PFSK-1 (cell line): ENCODE results near the gene NAP1L4.

Source experiments
- FOXP2 ChIP-seq: optimal IDR thresholded peaks from 2 replicates; pipeline ENCODE3; 2011; ENCODE audit warnings: borderline replicate concordance, control low read depth, inconsistent platforms; ENCODE audit not compliant: insufficient read depth; ENCODE audit errors: extremely low read length, extremely low read depth
- POLR2AphosphoS5 ChIP-seq: IDR thresholded peaks from 2 replicates; pipeline ENCODE4 v1.6.1; 2012; ENCODE audit warnings: low read depth, mild to moderate bottlenecking, control low read depth, low read length, moderate library complexity
- REST ChIP-seq, 2 experiments: IDR thresholded peaks; 2 replicates each; pipeline versions ENCODE4 v1.6.1 to v1.8.0; 2011 to 2012; ENCODE audit warnings: low read depth in 2 of 2, low read length in 2 of 2, control low read depth in 1 of 2, inconsistent platforms in 1 of 2, mild to moderate bottlenecking in 1 of 2, moderate library complexity in 1 of 2; ENCODE audit not compliant: insufficient read depth in 1 of 2
- SIN3A ChIP-seq: IDR thresholded peaks from 2 replicates; pipeline ENCODE4 v1.6.1; 2012; ENCODE audit warnings: mild to moderate bottlenecking, low read length, moderate library complexity, borderline replicate concordance; ENCODE audit not compliant: insufficient read depth
- TAF1 ChIP-seq: IDR thresholded peaks from 2 replicates; pipeline ENCODE4 v1.6.1; 2012; ENCODE audit warnings: low read length, control low read depth, borderline replicate concordance; ENCODE audit not compliant: insufficient read depth

The NAP1L4 gene

GRCh38 chr11:2940921-2941821, 51.0 kb downstream of the NAP1L4 start:
- TF ChIP-seq POLR2AphosphoS5 (0 out of 2 replicates have a peak, but pooled peaks have one; percentile 30), FOXP2 (no peak)

- no peak for TF ChIP-seq POLR2AphosphoS5
- no peak for TF ChIP-seq SIN3A
- peak; percentile 5 for TF ChIP-seq FOXP2
Observed at GRCh38 chr11:2940147-2940920, 51.8 kb downstream of the NAP1L4 start.

GRCh38 chr11:2934611-2935239, 57.4 kb downstream of the NAP1L4 start:
- TF ChIP-seq FOXP2 (no peak), POLR2AphosphoS5 (no peak), TAF1 (no peak), REST (IDR thresholded peaks at IDR 0.05; ENCODE audit: insufficient read depth in 1 of 2, low read depth in 2 of 2, low read length in 2 of 2) (no peak), SIN3A (no peak)

GRCh38 chr11:2934021-2934550, 58.0 kb downstream of the NAP1L4 start:
- TF ChIP-seq SIN3A, result no peak
- no peak for TF ChIP-seq TAF1
- TF ChIP-seq FOXP2, result no peak
- TF ChIP-seq REST (IDR thresholded peaks at IDR 0.05; ENCODE audit: insufficient read depth in 1 of 2, low read depth in 2 of 2, low read length in 2 of 2), result no peak
- TF ChIP-seq POLR2AphosphoS5, result no peak

- no peak for TF ChIP-seq FOXP2
- no peak for TF ChIP-seq SIN3A
- no peak for TF ChIP-seq TAF1
- no peak for TF ChIP-seq REST (IDR thresholded peaks at IDR 0.05; ENCODE audit: insufficient read depth in 1 of 2, low read depth in 2 of 2, low read length in 2 of 2)
- TF ChIP-seq POLR2AphosphoS5, result no peak
Observed at GRCh38 chr11:2933375-2934020, 58.6 kb downstream of the NAP1L4 start.
